ENCODE results near the gene LINC01488.

Gene LINC01488

DNA sequence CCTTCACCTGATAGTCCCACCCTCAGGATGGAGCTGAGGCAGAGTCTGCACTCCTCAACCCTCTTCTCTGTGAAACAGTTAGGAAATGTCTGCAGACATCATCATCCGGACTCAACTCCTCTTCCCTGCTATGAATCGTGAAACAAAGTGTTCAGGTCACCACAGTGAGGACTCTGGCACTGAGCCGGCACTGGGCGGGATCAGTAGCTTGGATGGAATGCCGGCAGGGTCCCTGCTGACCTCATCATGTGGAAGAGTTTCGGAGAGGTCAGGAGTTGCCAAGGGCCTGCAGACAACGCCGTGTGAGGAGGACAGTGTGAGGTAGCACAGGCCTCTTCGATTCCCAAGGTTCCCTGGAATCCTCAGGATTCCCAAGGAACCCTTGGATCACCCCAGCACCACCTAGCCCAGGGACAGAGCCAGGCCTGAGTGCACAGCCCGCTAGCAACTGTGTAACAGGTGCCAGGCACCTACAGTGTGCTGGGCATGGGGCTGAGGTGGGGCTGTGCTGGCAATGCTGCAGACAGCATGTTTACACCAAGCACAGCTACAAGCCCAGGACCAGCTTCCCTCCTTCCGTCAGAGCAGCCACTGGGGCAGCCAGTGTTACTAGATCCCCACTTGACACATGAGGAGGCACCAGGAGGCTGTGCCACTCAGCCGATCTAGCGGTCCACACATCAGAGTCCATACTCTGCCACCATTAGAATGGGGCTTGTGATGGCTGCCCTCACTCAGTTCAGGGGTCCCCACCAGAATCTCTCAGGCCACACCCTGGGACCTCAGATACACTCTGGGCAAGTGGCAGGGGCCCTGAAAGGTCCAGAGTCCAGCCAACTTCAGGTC, 693 bp upstream of the LINC01488 start:
- no peak for FAIRE-seq

DNA sequence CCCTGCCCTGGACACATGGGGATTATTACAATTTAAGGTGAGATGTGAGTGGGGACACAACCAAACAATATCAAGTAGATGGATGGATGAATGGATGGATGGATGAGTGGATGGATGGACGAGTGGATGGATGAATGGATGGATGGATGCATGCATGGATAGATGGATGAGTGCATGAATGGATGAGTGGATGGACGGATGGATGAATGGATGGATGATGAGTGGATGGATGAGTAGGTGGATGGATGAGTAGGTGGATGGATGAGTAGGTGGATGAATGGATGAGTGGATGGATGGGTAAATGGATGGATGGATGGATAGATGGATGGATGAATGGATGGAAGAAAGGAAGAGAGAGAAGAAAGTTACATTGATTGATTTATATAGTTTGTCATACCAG, 859 bp downstream of the LINC01488 start:
- no peak for FAIRE-seq

DNA sequence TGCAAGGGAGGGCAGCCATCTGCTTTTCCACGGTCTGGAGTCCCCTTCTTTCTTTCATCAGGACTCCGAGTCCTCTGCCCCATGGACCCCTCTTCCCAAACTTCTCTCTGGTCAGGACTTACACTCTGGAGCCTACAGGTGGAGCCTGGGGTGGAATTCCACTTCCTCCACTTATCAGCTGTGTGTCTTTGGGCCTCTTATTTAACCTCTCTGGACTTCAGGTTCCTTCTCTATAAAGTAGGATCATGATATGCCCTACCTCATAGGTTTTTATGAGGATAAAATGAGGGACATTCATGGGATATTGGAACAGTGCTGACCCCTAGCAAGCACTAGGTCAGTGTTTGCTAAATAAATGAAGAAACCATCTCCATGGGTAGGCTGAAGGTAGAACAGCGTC, 1.7 kb downstream of the LINC01488 start:
- no peak for FAIRE-seq

DNA sequence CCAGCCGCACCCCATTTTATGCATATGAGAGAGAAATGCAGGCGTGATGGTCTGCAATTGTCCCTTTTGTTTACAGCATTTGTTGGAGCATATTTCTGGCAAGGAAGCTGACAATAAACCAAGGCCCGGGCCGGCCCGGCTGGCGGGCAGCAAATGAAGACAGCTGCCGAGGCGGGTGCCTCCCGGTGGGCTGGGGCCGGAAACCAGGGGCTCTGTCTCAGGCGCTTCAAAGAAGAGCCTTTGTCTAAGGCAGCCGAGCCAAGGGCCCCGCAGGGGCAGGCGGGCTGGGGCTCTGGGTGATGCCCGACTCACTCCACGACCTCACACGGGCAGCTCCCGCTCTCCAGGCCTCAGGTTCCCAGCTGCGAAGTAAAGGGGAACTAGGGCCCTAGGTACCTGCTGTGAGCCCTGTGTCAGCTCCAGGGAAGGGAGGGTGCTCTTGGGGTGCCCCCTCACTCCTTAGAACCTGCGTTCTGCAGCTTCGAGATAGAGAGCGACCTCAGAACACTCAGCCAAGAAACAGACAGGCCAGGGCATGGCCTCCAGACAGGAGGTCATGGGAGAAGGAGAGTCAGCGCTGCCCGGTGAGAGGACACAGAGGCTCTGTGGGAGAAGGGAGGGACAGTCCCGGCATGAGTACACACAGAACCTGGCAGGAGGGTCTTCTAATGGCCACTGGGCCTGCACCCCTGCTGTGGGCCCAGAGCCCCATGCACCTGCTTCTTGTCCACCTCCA, 2.4 kb downstream of the LINC01488 start:
- no peak for FAIRE-seq

DNA sequence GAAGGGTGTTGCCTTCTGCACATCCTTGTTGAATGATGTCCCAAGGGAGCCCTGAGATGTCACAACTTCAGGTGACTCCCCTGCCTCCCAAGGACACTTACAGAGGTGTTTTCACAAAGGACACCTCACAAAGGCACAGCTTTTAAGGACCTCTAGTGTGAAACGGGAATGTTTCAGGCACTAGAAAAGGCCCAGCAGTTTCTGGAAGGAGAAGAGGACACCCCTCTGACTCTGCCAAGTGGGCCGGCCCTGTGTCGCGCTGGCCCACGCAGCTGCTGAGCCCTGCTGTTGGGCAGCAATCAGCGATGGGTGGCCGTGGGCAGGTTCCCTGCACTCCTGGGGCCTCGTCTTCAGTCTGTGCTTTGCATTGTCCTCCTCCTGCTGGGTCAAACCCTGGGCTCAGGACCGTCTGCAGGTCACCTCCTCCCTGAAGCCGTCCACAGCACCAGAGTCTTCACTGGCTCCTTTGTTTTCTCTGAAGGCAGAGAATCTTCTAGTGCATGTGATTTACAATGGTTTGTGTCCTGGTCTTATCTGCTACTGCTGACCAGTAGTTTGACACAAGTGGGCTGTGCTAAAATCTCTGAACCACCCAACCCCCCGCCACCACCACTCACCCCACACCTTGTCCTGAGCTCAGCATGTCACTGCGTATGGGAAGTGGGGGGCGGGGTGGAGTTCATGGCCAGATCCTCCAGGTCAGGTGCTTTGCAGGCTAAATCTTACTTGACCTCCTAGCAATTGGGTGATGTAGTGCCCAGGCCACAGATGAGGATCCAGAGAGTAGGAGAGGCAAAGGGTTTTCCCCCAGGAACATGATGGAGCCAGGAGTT, 3.2 kb downstream of the LINC01488 start:
- no peak for FAIRE-seq

DNA sequence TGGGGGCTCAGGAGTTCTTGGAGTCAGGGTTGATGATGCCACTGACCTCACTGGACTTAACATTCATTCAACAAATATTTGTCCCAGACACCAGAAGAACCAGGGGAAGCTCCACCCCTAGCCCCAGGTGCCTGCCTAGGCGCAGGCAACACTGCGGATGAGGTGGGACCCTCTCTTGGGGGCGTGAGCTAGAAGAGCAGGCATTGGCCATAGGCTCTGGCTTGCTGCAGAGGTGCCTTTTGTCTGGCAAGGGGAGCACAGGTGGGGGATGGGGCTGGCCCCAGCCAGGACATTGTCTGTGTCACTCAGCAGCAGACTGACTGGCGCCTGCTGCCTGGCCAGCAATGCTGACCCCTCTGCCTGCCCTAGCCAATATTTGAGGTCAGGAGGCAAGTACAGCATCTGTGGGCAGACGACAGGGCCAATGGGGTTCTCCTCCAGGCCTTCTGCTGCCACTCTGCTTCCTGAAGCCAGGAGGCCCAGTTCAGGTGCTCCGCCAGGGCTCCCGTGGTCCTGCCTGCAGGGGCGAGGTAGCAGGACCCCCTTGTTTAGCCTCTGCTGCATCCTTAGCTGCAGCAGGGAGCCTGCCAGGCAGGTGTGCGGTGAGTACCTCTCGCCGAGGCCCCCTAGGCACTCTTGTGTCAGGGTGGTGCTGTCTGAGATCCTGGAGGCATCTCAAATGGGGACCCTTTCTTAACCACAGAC, 4.0 kb downstream of the LINC01488 start:
- no peak for FAIRE-seq

DNA sequence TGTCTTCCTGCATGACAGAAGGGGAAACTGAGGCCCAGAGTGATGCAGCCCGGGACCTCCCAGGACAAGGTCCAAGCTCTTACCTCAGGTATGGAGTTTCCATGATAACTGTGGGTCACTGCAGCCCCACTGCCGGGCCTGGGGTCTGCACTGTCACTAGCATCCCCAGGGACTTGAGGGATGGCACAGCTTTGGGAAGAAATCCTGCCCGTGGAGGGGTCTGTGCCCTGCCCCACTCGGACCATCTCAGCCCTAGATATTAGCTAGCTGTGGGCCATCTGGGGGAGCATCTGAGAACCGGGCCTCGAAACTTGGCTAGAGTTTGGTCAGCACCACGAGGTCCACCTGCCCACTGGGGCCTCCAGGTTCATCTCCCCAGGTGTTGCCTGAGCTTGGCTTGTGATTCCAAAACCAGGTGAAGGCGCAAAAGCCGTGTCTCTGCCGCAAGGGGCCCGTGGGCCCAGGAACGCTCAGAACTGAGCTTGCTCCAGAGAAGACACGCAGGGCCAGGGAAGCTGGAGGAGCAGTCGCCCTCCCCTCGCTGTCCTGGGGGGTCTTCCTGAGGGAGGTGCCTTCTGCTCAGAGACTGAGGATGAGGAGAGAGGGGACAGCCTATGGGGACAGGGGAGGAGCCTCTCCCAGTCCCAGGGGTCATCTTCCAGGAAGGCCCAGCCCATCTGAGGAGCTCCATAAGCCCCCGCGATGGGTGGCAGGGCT, 4.8 kb downstream of the LINC01488 start:
- FAIRE-seq = no peak

DNA sequence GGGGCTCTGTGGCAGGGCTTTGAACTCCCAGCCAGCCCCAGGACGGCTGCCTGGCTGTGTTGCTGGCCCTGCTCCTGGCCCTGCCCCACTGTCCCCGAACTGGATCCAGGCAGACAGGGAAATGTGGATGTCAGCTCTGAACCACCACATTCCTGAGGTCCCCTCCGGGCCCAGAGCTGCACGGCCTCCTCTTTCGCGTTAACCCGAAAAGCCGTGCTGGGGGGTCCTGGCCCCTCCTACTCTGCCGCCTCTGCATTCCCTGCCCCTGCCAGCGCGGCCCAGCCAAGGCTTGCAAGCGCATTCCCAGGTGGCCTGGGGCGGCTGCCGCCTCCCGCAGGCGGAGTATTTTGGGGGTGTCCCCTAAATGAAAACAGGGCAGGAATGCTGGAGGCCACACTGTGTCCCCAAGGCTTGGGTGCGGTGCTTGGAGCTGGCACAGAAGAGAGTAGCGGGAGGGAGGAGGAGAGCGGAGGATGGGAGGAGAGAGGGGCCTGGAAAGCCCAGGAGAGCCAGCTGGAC, 5.4 kb downstream of the LINC01488 start:
- no peak for FAIRE-seq

DNA sequence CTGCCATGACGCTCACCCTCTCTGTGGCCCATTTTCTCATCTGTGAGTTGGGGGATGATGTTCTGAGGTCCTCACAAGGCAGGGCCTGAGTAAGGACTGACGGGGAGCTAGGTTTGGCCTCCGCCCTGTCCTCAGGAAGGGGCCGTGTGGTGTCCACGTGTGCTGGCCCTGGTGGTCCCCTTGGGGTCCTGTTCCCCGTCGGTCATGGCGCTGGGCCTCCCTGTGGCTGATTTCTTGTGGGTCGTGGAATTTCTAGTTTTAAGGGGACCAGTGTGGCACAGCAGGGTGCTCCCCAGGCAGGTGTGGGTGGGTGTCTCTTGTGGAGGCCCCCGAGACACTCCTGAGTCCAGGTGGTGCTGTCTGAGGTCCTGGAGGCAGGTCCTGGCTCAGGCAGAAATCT, 5.9 kb downstream of the LINC01488 start:
- no peak for FAIRE-seq

DNA sequence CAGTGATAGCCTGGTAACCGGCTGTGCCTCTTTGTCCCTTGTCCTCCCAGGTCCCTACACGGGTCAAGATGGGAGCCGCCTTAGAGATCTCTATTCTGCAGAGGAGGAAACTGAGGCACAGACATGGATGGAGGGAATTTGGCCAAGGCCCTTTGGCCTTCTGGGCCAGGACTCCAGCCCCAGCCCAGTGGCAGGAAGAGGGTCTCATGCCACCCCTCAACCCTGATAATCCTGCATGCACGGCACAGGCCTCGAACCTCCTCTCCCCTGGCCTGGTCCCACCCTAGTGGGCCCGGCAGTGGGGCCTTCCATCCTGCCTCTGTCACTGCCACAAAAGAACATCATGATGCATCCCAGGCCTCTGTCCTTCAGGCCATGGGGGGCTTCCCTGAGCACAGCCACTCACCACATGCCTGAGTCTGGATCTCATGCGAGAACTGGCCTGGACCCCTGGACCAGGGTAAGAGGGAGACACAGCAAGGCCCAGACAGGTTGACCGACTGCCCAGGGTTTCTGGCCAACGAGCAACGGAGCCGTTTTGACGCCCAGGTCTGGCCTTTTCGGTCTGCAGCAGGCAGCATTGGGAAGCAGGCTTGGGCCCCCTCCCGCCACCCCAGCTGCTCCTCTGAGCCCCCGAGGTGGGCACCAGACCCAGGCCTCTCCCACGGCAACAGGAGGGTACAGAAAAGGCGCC, 6.5 kb downstream of the LINC01488 start:
- FAIRE-seq = no peak

DNA sequence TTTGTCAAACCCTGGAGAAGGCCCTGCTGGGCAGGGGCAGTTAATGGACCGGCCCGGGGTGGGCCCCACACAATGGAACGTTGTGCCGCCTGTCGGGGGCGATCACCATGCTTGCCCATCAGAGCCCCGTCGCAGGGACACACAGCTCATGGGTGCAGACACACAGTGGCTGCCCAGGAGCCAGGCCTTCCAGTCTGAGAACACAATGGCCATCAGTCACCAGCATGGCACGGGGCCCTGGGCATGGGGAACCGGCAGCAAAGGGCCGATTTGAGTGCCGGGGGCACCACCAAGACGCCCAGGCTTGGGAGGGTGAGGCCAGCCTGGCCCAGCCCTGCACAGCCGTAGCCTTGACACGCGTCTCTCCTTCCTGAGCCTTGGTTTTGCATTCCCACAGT, 7.1 kb downstream of the LINC01488 start:
- FAIRE-seq = no peak

DNA sequence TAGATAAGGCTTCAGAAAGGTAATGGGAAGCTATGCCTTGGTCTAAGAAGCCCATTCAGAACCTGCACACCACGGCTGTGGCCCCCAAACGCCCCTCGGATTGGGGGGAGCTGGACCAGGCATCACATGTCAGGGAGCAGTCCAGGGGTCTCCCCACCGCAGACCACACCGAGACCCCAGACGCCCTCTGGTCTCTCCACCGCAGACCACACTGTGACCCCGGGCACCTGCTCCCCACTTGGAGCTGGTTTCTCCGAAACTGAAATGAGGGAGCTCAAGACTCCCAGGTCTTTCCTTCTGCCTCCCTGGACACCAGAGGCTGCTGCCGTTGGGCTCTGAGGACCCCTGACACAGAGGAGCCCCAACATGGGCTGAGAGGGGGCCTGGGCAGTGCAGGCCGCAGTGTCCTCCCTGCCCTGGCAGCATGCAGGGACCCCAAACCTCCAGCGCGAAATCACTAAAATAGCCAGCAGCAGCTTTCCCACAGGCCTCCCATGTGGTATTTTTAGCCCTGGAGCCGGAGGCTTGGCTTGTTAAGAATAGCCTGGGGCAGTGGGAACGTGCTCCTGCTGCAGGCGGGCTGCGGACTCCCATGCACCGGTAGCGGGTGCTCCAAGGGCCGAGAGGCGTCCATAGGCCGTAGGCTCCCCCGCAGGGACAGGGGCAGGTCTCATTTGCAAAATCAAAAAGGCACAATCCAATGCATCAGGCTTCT, 7.7 kb downstream of the LINC01488 start:
- no peak for FAIRE-seq

DNA sequence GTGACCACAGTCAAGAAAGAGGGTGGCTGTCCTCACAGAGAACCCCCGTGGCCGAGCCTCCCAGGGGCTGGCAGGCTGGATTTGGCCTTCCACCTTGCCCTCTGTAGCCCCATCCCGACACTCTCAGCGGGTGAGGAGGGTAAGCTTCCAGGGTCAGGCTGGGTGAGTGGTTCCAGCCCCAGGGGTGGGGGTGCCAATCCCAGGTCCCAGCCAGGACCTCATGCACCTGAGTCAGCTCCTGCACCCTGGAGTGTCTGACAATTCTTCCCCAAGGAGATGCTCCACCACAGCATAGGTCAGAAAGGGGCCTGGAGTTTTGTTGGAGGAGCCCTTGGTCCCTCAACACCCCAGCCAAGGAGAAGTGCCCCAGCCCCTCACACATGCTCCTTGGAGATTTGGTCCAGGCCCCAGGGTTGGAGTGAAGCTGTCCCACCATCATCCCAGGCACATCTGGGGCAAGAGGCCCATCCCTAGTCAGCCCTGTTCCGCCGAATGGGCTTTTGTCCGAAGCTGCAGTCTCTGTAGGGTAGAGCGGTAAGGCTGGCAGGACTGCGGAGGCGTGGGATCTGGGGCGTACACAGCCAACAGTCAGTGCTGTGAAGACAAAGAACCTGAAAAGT, 8.4 kb downstream of the LINC01488 start:
- no peak for FAIRE-seq

DNA sequence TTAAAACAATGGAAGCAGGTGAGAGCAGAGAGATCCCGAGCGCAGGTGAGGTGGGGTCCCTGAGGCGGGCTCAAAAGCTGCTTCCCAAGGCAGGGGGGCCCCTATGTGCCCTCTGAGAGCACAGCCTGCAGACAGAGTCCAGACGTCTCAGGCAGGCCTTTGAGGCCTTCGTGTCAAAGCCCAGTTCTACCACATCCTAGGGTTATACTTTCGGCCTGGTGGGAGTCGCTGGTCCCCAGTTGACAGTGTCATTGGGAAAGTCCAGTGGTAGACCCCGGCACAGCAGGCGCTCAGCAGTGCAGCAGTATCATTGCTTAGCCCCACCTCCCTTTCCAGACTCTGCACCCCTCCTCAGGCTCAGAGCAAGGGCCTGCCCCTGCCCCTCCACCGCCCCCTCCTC, 9.1 kb downstream of the LINC01488 start:
- no peak for FAIRE-seq

DNA sequence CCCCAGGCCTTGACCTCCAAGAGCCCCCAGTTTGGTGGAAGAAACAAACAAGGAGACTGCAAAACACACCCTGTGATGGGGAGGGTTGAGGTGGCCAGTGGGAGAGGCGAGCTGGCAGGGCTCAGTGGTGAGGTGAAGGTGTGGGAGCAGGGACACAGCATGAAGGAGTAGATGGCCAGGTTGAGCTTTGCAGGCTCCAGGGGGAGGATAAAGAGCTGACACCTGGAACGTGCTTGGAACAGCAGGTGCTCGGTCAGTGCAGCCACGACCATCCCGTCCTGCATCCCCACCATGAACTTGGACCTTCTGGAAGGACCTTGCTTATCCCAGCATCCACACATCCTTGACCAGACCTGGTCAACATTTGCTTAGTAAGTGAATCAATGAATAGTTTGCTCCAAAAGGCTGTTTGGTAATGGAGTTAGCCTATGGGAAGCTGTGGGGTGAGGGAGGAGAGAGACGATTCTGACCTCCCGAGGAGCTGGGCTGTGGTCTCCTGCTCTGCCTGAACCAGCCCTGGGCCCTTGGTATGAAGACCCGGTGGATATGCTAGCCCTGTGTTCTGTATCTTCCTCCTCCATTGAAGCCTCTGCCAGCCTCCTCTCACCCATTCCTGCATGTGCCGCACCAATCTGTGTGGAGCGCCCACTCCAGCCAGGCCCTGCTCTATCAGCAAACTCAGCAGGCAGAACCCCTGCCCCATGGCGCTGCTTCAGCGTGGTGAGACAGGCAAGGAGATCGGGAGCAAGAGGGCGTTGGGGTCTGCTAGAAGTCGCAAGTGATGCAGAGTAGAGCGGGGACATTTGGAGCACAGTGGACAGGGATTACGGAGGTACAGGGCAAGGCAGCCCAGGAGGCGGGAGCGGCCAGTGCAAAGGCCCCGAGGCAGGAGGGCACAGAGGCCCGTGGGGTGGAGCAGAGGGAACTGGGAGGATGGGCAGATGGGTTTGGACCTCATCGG, 9.9 kb downstream of the LINC01488 start:
- no peak for FAIRE-seq

DNA sequence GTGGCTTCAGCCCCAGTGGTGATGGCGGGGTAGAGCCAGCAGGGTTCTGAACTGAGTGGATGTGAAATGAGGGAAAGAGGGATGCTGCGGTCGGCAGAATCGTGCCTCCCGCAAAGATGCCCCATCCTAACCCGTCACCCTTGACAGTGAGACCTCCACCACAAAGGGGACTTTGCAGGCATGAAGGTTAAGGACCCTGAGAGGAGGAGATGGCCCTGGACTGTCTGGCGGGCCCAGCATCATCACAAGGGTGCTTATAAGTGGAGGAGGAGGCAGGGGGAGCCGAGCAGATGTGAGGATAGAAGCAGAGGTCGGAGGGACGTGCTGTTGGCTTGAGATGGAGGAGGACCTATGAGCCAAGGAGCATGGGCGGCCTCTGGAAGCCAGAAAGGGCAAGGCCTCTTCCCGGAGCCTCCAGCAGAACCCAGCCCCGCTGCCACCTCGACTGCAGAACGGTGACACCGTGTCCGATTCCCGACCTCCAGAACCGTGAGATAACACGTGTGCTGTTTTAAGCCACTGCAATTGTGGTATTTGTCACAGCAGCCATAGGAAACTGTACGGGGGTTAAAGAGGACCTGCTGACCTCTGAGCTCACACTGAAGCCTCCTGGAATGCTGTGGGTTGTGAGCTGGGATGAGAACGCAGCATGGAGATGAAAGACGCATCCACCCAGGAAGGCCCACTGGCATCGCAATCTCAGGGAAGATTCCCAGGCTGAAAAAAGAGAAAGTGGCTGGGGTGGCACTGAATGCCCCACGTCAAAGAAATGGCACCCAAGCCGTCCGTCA, 10.9 kb downstream of the LINC01488 start:
- no peak for FAIRE-seq

DNA sequence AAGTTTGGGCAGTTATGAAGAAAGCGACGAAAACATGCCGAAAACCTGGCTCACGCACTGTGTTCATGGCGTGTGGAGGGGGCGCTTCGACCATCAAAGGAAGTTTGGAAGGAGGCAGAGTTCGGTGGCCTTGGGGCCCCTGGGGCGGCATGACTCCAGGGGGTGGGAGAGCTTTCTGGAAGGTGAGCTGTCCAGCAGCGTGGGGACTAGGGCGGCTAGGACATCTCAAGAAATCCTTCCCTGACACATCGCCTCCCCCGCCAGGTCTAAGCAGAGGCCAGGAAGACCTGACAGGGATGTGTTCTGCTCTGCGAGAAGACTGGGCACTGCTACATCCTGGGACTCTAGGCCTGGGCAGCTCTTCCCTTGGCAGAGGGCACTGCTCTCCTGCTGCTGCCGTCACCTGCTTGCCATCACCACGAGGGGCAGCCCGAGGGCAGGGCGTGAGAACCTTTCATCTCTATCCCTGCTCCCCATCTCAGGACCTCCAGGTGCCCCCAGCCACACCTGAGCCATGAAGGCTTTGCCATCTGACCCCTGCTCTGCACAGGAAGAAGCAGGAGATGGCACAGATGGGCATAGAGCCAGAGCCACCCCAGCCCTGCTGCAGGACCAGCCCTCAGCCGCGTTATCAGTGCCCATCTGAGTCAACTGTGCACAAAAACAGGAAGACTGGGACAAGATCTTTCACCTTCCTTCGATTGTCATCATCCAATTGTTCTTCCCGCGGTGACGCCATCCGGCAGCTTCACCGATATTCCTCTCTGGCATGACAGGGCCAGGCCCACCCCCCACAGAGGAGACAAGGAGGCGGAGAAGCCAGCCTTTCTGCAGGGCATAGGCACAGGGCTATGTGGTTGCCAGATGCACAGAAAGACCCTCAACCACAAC, 12.7 kb downstream of the LINC01488 start:
- FAIRE-seq = no peak
